GM19328 (cell line): ENCODE data around the gene LHFPL6.

Source experiments
- ATAC-seq: cut with Tn5 transposase; IDR thresholded peaks from one replicate; pipeline ENCODE4 v1.9.1; 2021; ENCODE audit warnings: mild to moderate bottlenecking, moderate library complexity; ENCODE audit not compliant: unreplicated experiment

Gene LHFPL6

DNA sequence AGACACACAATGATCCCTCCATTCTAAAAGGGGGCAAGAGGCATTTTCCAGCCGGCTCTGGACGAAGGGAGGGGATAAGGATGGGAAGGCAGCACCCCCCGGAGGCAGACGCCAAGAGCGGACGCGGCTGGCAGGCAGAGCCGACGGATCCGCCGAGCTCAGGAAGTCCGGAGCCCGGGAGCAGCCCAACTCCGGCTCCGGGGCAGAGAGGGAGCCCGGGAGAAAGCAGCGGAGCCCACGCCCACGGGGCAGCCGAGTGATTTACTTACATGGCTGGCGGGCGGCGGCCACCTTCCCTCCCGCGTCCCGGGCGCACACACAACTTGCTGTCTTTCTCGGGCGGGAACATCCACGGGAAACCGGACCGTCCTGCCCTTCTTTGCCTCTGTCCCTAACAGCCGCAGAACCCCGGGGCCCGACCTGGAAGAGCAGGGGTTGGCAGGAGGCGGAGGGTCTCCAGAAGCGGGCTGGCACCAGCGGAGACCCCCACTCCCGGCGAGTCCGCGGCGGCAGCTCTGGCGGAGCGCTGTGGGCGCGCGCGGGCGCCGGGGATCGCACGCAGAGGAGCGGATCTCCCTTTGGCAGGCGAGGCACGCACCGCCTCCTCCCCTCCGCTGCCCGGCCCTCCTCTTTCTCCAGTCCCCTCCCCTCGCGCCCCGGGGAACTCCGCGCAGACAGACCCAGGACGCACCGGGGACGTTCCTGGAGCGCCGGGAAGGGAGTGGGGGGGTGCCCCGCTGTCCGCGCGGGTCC is at the start of gene LHFPL6:
Gene LHFPL6 (minus strand): TSS at position 580 of the 753 bp plus-strand sequence.
- peak; percentile 90 for ATAC-seq

DNA sequence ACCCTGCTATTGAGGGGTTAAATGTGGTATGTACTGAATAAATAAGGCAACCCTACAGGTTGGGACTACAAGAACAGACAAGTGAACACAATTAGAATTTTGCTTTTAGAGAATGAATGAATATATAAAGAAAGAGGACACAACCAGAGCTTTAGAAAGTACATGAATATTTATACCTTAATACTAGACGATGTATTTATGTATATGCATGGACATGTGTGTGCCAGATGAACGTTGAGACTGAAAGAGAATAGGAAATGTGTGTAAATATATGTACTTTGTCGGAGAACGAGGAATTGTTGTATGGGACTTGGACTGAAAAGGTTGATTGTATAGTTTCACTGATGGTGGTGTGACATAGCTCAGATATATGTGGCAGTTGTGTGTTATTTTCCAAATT is 43.1 kb upstream of the LHFPL6 start:
- ATAC-seq = no peak

DNA sequence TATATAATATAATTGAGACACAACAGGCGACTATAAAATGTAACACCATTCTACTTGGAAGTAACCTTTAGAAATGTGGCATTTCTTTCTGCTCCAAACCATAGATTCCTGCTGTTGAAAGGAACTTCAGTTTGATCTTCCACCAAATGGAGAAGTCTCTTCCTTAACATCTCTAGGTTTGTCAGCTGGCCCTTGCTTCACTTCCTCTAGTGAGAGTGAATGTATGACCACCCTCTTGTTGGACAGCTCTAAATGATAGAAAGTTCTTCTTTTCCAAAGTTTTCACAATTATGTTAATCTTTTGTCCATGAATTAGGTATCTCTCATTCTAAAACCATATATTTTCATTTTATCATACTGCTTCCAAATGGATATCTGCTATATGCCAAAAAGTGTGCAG is 38.7 kb upstream of the LHFPL6 start:
- ATAC-seq = no peak

DNA sequence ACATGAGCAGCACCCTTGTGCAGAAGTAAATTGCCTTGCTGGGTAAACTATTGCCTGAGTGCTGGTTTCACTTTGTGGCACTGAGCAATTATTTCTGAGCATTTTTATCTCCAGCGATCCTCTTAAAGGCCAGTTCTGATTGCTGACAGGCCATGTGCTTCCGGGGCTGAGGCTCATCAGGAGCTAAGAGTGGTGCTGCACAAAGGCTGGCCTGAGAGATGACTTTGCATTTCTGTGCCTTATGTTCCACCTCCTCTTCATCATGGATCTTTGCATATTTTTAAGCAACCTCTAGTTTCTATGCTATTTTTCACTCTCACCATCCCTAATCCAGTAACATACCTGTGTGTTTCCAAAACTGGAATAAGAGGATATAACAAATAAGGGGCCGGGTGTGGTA is 34.9 kb upstream of the LHFPL6 start:
- no peak for ATAC-seq

DNA sequence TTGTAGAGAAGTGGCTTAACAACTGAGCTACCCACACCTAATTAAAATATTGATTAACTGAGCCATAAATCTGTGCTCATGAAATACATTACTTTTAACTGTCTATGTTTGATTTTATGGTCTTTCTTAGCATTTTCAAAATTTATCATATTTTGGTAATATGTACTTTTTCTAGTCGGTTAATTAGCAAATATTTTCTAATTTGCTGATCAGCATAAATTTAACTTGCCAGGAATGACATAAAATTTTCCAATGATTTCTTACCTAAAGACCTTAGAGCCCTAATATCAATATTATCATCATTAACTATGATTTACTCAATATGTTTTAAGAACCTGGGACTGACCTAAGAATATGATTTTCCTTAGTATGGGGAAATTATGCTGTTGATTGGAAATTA is 32.6 kb upstream of the LHFPL6 start:
- ATAC-seq = no peak

DNA sequence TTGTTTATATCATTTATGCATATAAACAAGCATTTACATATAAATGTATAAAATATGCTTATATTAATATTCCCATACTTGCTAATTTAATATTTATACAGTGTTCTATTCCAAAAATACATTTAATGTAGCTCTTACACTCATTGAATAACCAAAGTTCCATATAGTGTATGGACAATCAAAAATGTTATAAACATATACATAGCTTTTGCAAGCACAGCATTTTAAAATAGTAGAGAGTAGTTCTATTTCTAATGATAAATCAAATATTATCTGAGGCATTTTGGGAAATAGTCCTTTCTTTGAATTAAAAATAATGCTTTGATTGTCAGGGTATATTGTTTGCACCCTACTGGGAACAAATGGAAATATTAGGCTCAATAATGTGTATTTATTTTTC is 30.0 kb upstream of the LHFPL6 start:
- no peak for ATAC-seq

DNA sequence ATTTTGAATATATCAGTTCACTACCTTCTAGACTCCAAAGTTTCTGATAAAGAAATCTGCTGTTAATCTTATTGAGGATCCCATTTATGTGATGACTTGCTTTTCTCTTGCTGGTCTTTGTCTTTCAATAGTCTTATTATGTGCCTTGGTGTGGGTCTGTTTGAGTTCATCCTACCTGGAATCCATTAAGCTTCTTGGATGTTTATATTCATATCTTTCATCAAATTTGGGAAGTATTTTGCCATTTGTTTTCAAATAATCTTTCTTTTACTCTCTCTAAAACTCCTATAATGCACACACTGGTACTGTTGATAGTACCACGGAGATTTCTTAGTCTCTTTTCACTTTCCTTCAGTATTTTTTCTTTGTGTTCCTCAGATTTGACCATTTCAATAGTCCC is 28.3 kb upstream of the LHFPL6 start:
- ATAC-seq = no peak

DNA sequence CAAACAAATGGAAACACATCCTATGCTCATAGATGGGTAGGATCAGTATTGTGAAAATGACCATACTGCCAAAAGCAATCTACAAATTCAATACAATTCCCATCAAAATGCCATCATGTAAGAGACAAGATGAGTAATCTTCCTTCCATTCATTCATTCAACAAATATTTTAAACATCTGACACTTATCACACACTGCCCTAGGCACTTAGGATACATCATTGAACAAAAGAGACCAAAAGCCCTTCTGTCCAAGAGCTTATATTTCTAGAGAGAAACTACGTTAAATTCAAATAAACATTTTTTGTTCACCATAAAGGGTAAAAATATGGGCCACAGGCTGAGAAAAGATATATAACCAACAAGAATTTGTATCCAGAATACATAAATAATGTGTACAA is 20.5 kb upstream of the LHFPL6 start:
- ATAC-seq = no peak

DNA sequence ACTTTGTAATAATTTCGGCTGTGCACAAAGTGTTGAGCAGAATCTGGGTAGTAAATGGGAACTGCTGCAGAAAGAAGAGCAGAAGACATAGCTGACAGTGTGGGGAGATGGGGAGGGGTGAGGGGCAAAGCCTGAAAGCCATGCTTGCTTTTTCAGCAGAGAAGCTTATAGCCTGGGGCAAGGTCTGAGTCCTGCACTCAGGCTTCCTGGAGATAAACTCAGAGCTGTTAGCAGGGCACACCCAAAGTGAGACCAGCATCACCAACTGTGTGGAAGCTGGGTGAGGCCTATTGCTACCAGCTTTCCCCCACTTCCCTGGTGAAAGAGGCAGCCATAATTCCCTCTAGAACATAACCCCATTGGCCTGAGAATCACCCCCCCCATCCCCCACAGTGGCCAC is 15.6 kb upstream of the LHFPL6 start:
- ATAC-seq = no peak

DNA sequence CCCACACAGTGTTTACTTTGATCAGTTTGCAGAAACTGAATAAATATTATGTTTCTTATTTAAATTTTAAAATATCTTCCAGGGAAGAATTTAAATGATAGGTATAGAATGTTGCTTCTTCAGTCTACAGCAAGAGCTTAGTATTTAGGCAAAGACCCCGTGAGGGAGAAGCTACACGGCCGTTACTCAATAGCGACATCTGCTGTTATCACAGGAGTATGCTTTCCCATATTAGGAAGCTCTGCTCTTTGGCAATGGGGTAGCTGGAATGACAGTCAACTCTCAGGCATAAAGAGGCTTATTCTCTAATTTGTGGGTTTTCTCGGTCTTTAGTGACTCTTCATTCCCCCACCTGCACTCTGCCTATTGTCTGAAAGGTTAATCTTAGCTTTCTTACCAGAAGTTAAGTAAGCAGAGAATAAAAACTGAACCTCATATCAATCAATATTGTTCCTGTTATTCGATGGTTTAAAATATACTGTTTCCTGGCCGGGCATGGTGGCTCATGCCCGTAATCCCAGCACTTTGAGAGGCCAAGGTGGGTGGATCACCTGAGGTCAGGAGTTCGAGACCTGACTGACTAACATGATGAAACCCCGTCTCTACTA is 13.2 kb upstream of the LHFPL6 start:
- ATAC-seq = no peak

DNA sequence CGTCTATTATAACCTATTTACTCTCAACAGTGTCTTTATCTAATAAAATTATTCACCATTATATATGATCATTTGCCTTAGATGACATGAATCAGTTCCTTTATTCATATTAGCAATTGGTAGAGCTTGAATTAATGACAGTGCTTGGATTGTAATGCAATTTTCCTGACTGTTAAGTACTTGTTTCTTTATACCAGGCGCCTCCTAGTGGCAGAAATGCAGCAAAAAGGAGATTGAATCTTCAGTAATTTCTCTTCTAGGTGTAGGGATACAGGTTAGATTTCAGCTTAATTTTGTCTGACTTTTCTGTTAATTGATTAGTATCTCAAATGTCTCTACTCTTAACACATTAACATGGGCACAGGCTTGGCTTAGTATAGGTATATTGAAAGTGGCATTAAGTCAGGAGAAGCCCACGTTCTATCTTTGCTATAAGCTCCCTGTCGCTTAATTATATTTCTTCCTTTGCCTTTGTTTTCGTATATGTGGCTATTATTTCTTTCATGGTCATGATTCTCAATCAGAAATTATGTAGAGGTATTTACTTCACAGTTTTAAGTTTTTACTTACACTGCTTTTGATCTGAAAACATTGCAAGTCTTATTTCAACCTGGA is 9.1 kb upstream of the LHFPL6 start:
- ATAC-seq = no peak

DNA sequence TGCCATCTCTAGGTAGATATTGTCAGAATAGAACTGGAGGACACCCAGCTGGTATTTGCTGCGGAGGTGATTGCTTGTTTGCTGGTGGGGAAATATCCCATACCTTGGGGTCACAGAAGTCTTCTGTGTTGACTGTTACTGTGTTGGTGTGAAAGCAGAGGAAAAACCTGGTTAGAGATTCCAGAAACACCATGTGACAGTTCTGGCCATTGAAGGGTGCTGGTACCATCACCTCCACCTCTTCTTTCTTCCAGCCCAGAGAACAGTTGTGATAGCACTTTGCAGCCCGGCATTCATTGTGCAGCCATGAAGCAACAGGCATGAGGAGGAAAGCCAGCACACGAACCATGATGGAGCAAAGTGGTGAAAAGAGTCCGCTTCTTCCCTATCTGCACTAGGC is 4.9 kb upstream of the LHFPL6 start:
- no peak for ATAC-seq

DNA sequence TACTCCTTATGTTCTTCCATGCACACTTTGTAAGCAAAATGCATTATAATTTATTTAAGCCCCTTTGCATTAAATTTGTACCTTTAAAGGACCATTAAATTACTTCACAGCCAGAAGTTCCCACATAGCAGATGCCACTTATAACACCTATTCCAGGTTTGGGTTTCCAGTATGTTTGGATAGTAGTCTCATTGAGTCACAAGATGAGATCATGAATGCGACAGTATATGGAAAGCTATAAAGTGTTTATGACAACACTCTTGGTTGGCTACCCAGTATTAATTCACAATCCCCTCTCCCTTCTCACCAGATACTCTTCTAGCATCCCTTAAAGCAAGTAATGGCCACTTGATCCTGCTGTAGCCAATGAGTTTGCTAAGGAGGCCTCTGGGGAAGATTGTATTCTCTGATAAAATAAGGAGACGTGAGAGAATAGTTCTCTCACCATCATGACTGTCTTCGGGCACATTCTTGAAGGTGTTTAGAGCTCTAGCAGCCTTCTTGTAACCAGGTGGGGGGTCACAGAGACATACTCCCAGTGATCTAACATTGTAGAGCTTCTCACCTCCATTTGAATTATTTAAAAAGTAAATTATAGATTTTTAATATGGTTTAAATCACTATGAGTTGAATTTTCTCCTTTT is 2.8 kb upstream of the LHFPL6 start:
- no peak for ATAC-seq

DNA sequence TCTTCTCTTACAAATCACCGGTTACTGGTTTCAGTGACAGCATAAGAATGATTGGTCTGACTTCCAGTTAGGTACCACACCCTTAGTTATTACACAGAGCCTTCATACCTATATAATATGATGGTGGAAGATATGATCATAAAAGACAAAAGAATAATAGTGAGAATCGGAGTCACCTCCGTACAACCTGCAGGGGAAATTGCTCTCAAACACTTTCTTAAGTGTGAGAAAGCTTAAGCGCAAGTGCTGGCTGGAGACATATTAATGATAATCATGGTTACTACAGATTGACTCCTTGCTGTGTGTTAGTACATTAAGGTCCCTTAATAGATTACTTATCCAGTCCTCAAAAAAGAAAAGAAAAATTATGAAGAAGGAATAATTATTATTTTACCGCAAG is 1.8 kb upstream of the LHFPL6 start:
- ATAC-seq = no peak

DNA sequence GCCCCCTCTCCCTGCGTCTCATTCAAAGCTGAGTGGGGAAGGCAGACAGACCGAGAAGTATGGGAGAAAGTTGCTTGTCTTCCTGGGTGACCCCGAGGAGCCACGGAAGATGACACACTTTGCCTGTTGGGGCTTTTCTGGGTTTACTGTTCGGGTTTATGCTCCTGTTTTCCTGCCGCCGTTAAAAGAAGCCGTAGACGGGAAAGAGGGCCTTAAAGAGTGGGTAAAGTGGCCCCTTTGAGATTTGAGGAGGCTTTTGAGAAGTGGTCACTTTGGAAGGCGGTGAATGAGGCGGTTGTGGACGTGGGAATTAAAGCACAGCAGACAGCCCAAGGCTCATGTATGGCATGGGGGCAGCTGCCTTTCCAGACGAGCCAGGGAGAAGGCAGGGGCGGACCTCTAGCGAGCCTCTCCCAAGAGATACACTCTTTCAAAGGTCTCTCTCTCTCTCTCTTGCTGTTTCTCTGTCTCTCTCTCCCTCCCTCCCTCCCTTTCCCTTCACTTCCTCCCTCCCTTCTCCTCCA is 493 bp upstream of the LHFPL6 start:
- peak; percentile 22 for ATAC-seq

DNA sequence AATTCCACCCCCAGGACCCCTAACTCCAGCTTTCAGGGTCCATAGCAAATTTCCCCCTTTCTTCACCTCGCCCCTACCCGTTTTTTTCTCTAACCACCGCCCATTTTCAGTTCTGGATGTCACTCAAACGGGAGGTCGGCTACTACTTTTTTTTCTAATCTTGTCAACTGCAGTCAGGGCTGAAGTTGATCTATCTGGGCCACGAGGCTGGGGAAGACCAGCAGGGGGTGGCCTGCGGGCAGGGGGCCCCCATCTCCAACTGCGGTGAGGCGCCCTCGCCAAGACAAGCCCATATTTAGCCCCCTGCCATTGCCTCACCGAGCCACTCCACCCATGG is 748 bp downstream of the LHFPL6 start:
- ATAC-seq = peak; percentile 22

DNA sequence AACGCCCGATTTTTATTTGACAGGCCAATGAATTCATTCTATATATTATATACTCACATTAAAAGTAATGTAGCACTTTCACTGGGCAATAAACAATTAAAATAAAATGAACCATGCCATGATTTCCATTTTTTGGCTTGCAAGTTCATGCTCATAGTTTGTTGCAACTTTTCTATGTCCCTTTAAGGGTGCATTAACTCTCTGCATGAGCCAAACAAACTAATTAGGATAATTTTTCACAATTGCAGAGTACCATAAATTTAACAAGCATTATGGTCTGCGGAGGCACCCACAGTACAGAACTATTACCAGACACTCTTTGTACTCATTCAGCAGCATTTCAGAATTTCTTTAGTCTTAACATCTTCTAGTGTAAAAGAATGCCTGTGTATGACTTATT is 1.4 kb downstream of the LHFPL6 start:
- no peak for ATAC-seq

DNA sequence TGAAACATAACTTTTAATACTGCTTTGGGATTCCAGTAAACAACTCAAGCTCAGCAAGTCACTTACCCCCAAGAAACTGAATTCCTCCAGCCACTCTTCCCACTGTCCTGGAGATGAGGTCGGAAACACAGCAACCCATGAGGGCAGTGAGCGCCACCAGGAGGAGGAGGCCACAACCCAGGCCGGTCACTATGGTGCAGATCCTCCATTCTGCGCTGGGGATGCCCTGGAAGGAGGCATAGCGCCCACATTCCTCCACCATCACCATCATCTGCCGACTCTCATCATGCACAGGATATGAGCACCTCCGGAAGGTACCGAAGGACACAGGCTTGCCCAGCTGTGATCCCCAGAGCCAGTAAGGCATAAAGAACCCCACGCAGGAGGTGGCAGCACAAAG is 2.2 kb downstream of the LHFPL6 start:
- no peak for ATAC-seq

DNA sequence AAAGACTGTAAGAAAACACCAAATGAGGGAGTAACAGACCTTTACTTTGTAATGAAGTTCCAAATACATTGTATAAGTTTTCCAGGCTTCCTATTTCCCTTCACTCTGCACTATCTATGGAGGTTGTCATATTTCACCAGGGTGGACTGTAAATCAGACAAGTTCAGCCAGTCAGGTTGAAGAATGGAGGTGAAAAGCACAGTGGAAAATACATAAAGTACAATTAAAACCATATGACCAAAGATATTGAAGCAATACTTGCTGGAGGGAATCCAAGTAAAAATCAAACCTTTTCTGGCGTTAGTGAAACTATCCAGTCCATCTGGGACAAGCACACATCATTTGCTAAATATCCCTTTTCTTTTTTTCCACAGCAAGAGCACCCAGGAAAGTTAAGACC is 3.2 kb downstream of the LHFPL6 start:
- ATAC-seq = no peak

DNA sequence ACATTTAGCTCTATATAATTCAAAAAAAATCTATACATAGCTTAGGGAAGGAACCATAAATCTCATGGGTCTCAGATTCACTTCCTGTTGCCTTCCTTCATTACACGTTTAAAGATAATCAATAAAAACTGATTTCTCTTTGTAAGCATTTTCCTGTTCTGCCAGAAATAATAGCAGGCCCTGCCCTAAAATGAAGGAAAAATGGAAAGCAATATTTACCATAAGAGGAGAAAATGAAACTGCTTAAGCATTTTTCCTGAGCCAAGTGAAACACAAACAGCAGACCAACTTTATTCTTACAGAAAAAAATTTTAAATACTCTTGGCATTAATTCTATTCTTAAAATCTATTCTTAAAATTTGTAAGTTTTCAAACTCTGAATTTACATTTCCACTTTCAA is 4.0 kb downstream of the LHFPL6 start:
- no peak for ATAC-seq

DNA sequence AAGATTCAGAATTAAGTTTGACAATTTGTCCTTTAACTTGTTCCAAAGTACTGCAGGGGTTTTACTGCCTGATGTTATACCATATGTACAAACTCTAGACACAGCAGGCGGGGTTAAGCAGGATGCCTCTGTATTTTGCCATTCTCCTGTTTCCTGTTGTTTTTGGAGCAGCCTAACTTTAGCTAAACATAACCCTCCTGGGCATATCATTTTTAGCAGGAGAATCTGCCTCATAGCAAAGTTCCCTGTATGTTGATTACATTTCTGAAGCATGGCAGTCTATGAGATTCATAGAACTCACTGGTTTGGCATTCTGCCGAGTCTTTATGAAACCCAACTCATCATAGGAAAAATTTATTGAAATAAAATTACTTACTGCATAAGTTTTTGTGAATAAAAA is 5.2 kb downstream of the LHFPL6 start:
- ATAC-seq = no peak

DNA sequence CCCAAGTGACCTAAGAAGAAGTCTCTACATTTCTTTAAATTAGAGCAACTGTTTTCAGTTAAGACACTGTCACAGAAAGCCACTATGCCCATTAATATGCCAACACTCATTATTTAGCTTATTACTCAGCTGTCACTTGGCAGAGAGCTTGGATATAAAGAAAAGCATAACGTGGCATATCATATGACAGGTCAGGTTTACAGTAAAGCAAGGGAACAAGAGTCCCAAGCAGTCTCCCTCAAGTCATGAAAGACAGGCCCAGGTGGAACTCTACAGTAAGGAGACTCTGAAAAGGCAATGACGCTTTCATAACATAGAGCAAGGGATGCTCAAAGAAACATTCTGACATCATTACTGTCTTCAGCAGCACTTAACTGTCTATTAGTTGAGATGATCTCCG is 6.3 kb downstream of the LHFPL6 start:
- ATAC-seq = no peak
